WTC11 (cell line): Measurements from ENCODE around the gene PRCC. TPM values are rescaled to one million over a fixed set of nuclear protein-coding genes. Genes with fewer than 3 reads are reported as not detected.
A peak's percentile ranks its signal among the peaks of the same experiment; 100 is the strongest.

ENCODE experiments used
- ATAC-seq: fragments of 200-7000 bp; cut with Tn5 transposase; 2 replicates; pipeline ENCODE4 v1.10.0; 2021; ENCODE audit warnings: mild to moderate bottlenecking, moderate library complexity
- CTCF ChIA-PET: fragments of 300-600 bp; sonication (Branson Sonifier 250); formaldehyde crosslinking; loops from one replicate; lab custom pipeline; 2021; ENCODE audit warnings: antibody characterized with exemption; lab: Charles Lee
- POLR2A ChIA-PET: fragments of 350-600 bp; sonication (Branson Sonifier 250); formaldehyde crosslinking; loops from one replicate; lab custom pipeline; 2021; ENCODE audit warnings: antibody characterized with exemption; lab: Charles Lee
- DNase-seq: peaks from one replicate; pipeline ENCODE4 v3.0.0; 2021; ENCODE audit warnings: low spot score
- H3K27ac Mint-ChIP-seq: 2 replicates; pipeline ENCODE4 v1.8.0; 2021; ENCODE audit warnings: mixed read lengths
- H3K27me3 Mint-ChIP-seq: 2 replicates; pipeline ENCODE4 v1.8.0; 2021; ENCODE audit warnings: low read depth, mild to moderate bottlenecking, moderate library complexity, mixed read lengths
- H3K36me3 Mint-ChIP-seq: 2 replicates; pipeline ENCODE4 v1.8.0; 2021; ENCODE audit warnings: mixed read lengths
- H3K4me1 Mint-ChIP-seq: 2 replicates; pipeline ENCODE4 v1.8.0; 2022; ENCODE audit warnings: mixed read lengths
- H3K4me3 Mint-ChIP-seq: 2 replicates; pipeline ENCODE4 v1.8.0; 2021; ENCODE audit warnings: mild to moderate bottlenecking, moderate library complexity, mixed read lengths
- H3K9me3 Mint-ChIP-seq: 2 replicates; pipeline ENCODE4 v1.8.0; 2021; ENCODE audit warnings: mixed read lengths
- AFF4 ChIP-seq: sonication (generic); formaldehyde crosslinking; IDR thresholded peaks from 2 replicates; pipeline ENCODE4 v1.8.1; 2023; ENCODE audit warnings: mild to moderate bottlenecking, missing genetic modification reagents, borderline replicate concordance
- ATF3 ChIP-seq: sonication (generic); formaldehyde crosslinking; conservative IDR thresholded peaks from 2 replicates; pipeline ENCODE4 v1.8.1; 2022; ENCODE audit warnings: mild to moderate bottlenecking, missing genetic modification reagents
- CREB1 ChIP-seq: sonication (generic); formaldehyde crosslinking; IDR thresholded peaks from 2 replicates; pipeline ENCODE4 v1.8.0; 2023; ENCODE audit warnings: mild to moderate bottlenecking, missing genetic modification reagents
- CREM ChIP-seq: sonication (generic); formaldehyde crosslinking; IDR thresholded peaks from 2 replicates; pipeline ENCODE4 v1.8.1; 2022; ENCODE audit warnings: mild to moderate bottlenecking, missing genetic modification reagents, moderate library complexity
- E2F5 ChIP-seq: sonication (generic); formaldehyde crosslinking; IDR thresholded peaks from 2 replicates; pipeline ENCODE4 v1.8.1; 2022; ENCODE audit warnings: mild to moderate bottlenecking, moderate library complexity, missing genetic modification reagents
- ESRRA ChIP-seq: sonication (generic); formaldehyde crosslinking; IDR thresholded peaks from 2 replicates; pipeline ENCODE4 v1.8.1; 2022; ENCODE audit warnings: mild to moderate bottlenecking, missing genetic modification reagents, borderline replicate concordance
- ETV6 ChIP-seq: sonication (generic); formaldehyde crosslinking; IDR thresholded peaks from 2 replicates; pipeline ENCODE4 v1.8.1; 2022; ENCODE audit warnings: mild to moderate bottlenecking, missing genetic modification reagents
- FOXJ3 ChIP-seq: sonication (generic); formaldehyde crosslinking; IDR thresholded peaks from 2 replicates; pipeline ENCODE4 v1.9.0; 2021; ENCODE audit warnings: missing genetic modification reagents, mild to moderate bottlenecking, borderline replicate concordance
- FOXP4 ChIP-seq: sonication (generic); formaldehyde crosslinking; IDR thresholded peaks from 2 replicates; pipeline ENCODE4 v1.8.0; 2022; ENCODE audit warnings: mild to moderate bottlenecking, missing genetic modification reagents
- GABPB1 ChIP-seq: sonication (generic); formaldehyde crosslinking; IDR thresholded peaks from 2 replicates; pipeline ENCODE4 v1.8.1; 2023; ENCODE audit warnings: mild to moderate bottlenecking, missing genetic modification reagents
- IRF1 ChIP-seq: sonication (generic); formaldehyde crosslinking; IDR thresholded peaks from 2 replicates; pipeline ENCODE4 v1.8.0; 2023; ENCODE audit warnings: missing genetic modification reagents
- JUN ChIP-seq: sonication (generic); formaldehyde crosslinking; IDR thresholded peaks from 2 replicates; pipeline ENCODE4 v1.8.0; 2023; ENCODE audit warnings: mild to moderate bottlenecking, missing genetic modification reagents
- MYBL2 ChIP-seq: sonication (generic); formaldehyde crosslinking; IDR thresholded peaks from 2 replicates; pipeline ENCODE4 v1.8.1; 2023; ENCODE audit warnings: mild to moderate bottlenecking, moderate library complexity, missing genetic modification reagents
- NFATC4 ChIP-seq: fragments of 250-450 bp; sonication (Bioruptor Pico); IDR thresholded peaks from 2 replicates; pipeline ENCODE4 v1.9.0; 2021; ENCODE audit warnings: mild to moderate bottlenecking
- NFYB ChIP-seq: sonication (generic); formaldehyde crosslinking; conservative IDR thresholded peaks from 2 replicates; pipeline ENCODE4 v1.8.0; 2022; ENCODE audit warnings: low read depth, missing genetic modification reagents
- NR1H2 ChIP-seq: sonication (generic); formaldehyde crosslinking; IDR thresholded peaks from 2 replicates; pipeline ENCODE4 v1.9.0; 2021; ENCODE audit warnings: mild to moderate bottlenecking, moderate library complexity, missing genetic modification reagents
- RELA ChIP-seq: sonication (generic); formaldehyde crosslinking; IDR thresholded peaks from 2 replicates; pipeline ENCODE4 v1.8.1; 2022; ENCODE audit warnings: missing genetic modification reagents, mild to moderate bottlenecking, borderline replicate concordance
- SP1 ChIP-seq: sonication (generic); formaldehyde crosslinking; conservative IDR thresholded peaks from 2 replicates; pipeline ENCODE4 v1.8.1; 2022; ENCODE audit warnings: missing genetic modification reagents
- TCF7 ChIP-seq: sonication (generic); formaldehyde crosslinking; IDR thresholded peaks from 2 replicates; pipeline ENCODE4 v1.8.0; 2022; ENCODE audit warnings: mild to moderate bottlenecking, low read depth, missing genetic modification reagents, moderate library complexity
- TP53 ChIP-seq: sonication (generic); formaldehyde crosslinking; IDR thresholded peaks from 2 replicates; pipeline ENCODE4 v1.8.1; 2023; ENCODE audit warnings: mild to moderate bottlenecking, missing genetic modification reagents
- ZMAT4 ChIP-seq: fragments of 250-450 bp; sonication (Bioruptor Pico); IDR thresholded peaks from 2 replicates; pipeline ENCODE4 v1.9.0; 2021; ENCODE audit warnings: mild to moderate bottlenecking
- ZNF219 ChIP-seq: sonication (generic); formaldehyde crosslinking; IDR thresholded peaks from 2 replicates; pipeline ENCODE4 v1.8.0; 2023; ENCODE audit warnings: missing genetic modification reagents, mild to moderate bottlenecking, borderline replicate concordance
- ZNF532 ChIP-seq: fragments of 250-450 bp; sonication (Bioruptor Pico); IDR thresholded peaks from 2 replicates; pipeline ENCODE4 v1.9.0; 2021; ENCODE audit warnings: mild to moderate bottlenecking, borderline replicate concordance
- ZNF671 ChIP-seq: fragments of 250-450 bp; sonication (Bioruptor Pico); IDR thresholded peaks from 2 replicates; pipeline ENCODE4 v1.8.0; 2021; ENCODE audit warnings: mild to moderate bottlenecking
- total RNA-seq: library from RNA; stranded (reverse); gene quantifications from 3 replicates; pipeline ENCODE4 v1.2.3, GENCODE V29; 2021

PRCC gene
- total RNA-seq, 1 experiment from 2014 or later = 97.4 TPM

- ChIA-PET POLR2A (interaction anchor here (0.6 to 5.3 kb wide), 14 partner anchors 12 to 158 kb away, joined by 3 to 57 read pairs (median 4); partner anchors contain the start of genes CRABP2, HDGF, MRPL24 and PRCC), CTCF (interaction anchor here (0.7 to 9.5 kb wide), 19 partner anchors 12 to 1968 kb away, joined by 3 to 682 read pairs (median 8); partner anchors contain the start of genes CRABP2, HDGF, INSRR and LRRC71)
- Mint-ChIP-seq H3K9me3 (no peaks in the 10 kb centered on the region), H3K27ac (peak within 1 kb of the TSS; percentile 99), H3K36me3 (peaks cover 14% of the 10 kb centered on the region), H3K27me3 (no peaks in the 10 kb centered on the region), H3K4me3 (no peak within 1 kb of the TSS), H3K4me1 (peaks cover 14% of the 10 kb centered on the region)
- DNase-seq (peak; percentile 96), ATAC-seq (peak; percentile 90)
- TF ChIP-seq ETV6 (CRISPR knock-in tag) (peak; percentile 61; the same call in 1 of the 2 replicates), E2F5 (0 out of 2 replicates have a peak, but pooled peaks have one; percentile 11), IRF1 (CRISPR knock-in tag) (no peak), ZNF219 (CRISPR knock-in tag) (no peak), FOXP4 (CRISPR knock-in tag) (no peak), MYBL2 (CRISPR knock-in tag) (no peak), TP53 (no peak), NR1H2 (CRISPR knock-in tag) (no peak), FOXJ3 (CRISPR knock-in tag) (no peak), ZNF671 (CRISPR knock-in tag) (no peak), RELA (CRISPR knock-in tag) (no peak), ATF3 (CRISPR knock-in tag) (no peak), ZMAT4 (no peak), NFYB (CRISPR knock-in tag) (0 out of 2 replicates have a peak, but pooled peaks have one; percentile 21), CREB1 (CRISPR knock-in tag) (peak; percentile 90), GABPB1 (peak; percentile 56; the same call in 1 of the 2 replicates), AFF4 (CRISPR knock-in tag) (no peak), JUN (CRISPR knock-in tag) (no peak), ESRRA (CRISPR knock-in tag) (no peak), TCF7 (CRISPR knock-in tag) (no peak), SP1 (CRISPR knock-in tag) (peak; percentile 91), CREM (peak; percentile 96), ZNF532 (CRISPR knock-in tag) (no peak), NFATC4 (CRISPR knock-in tag) (no peak)
Measured at GRCh38 chr1:156728599-156729462, 38.5 kb upstream of the PRCC start, which contains the start of gene ISG20L2. TSS of gene ISG20L2 (minus strand) at chr1:156728766. CDS start at chr1:156727652, 1,114 bp downstream.
